H1 (cell line): ENCODE measurements around the gene ONECUT3. TPM values are rescaled to one million over a fixed set of nuclear protein-coding genes. Genes with fewer than 3 reads are reported as not detected.
"Not testable (repeated sequence)": the region's sequence is repeated elsewhere in the genome, so short reads cannot be mapped to it uniquely, and the experiment has no call there.

ENCODE experiments used
- CTCF ChIA-PET: fragments of 300-600 bp; sonication (Branson Sonifier 250); formaldehyde crosslinking; loops from one replicate; lab custom pipeline; 2021; ENCODE audit not compliant: partially characterized antibody; lab: Charles Lee
- POLR2A ChIA-PET: fragments of 300-600 bp; sonication (Branson Sonifier 250); formaldehyde crosslinking; loops from one replicate; lab custom pipeline; 2021; ENCODE audit warnings: inconsistent platforms; ENCODE audit not compliant: partially characterized antibody; lab: Charles Lee
- DNase-seq, 2 experiments: peaks; one replicate each; pipeline versions ENCODE4 v3.0.0 to v3.0.0-alpha.2; 2010 to 2022; ENCODE audit warnings: low spot score in 2 of 2, low read depth in 1 of 2, mixed read lengths in 1 of 2
- FAIRE-seq: peaks from 2 replicates; lab custom pipeline; 2011; peaks lifted over from hg19 to GRCh38; lab: Jason Lieb, UNC
- H2AFZ ChIP-seq: 2 replicates; pipeline ENCODE4 v1.8.1; 2012; ENCODE audit warnings: low read length, inconsistent platforms
- H2AK5ac ChIP-seq: 2 replicates; pipeline ENCODE4 v1.6.1; 2013; ENCODE audit warnings: low read depth, low read length
- H2BK120ac ChIP-seq: replicated peaks from 2 replicates; pipeline ENCODE3; 2013; ENCODE audit warnings: low read depth, low read length, inconsistent platforms
- H2BK12ac ChIP-seq: 2 replicates; pipeline ENCODE4 v1.6.1; 2013; ENCODE audit warnings: low read depth, low read length
- H2BK15ac ChIP-seq: 2 replicates; pipeline ENCODE4 v1.6.1; 2013; ENCODE audit warnings: low read length
- H2BK20ac ChIP-seq: 2 replicates; pipeline ENCODE4 v1.6.1; 2013; ENCODE audit warnings: low read length
- H2BK5ac ChIP-seq: 2 replicates; pipeline ENCODE4 v1.6.1; 2013; ENCODE audit warnings: low read depth, low read length
- H3K14ac ChIP-seq: 2 replicates; pipeline ENCODE4 v1.6.1; 2013; ENCODE audit warnings: inconsistent platforms; ENCODE audit not compliant: insufficient read length
- H3K18ac ChIP-seq: 2 replicates; pipeline ENCODE4 v1.6.1; 2013; ENCODE audit warnings: low read length; ENCODE audit errors: extremely low read depth
- H3K23ac ChIP-seq: 2 replicates; pipeline ENCODE4 v1.6.1; 2013; ENCODE audit warnings: inconsistent platforms; ENCODE audit not compliant: insufficient read length
- H3K23me2 ChIP-seq: 2 replicates; pipeline ENCODE4 v1.6.1; 2013; ENCODE audit warnings: low read depth, low read length
- H3K27ac ChIP-seq: 2 replicates; pipeline ENCODE4 v1.6.1; 2011; ENCODE audit warnings: low read depth, low read length, inconsistent platforms
- H3K27me3 ChIP-seq, 4 experiments: replicated peaks in 1 of 4; 1 replicate in 1 of 4; 2 replicates in 3 of 4; pipeline versions ENCODE4 v1.6.1 to v1.8.1; 2011 to 2013; ENCODE audit warnings: low read length in 3 of 4, mild to moderate bottlenecking in 3 of 4, inconsistent platforms in 2 of 4, mixed read lengths in 2 of 4, moderate library complexity in 1 of 4; ENCODE audit not compliant: control insufficient read depth in 3 of 4, insufficient read depth in 3 of 4; ENCODE audit errors: extremely low read depth in 1 of 4
- H3K36me3 ChIP-seq, 4 experiments: 2 replicates each; pipeline versions ENCODE4 v1.6.1 to v1.8.1; 2011 to 2013; ENCODE audit warnings: mild to moderate bottlenecking in 4 of 4, low read length in 3 of 4, moderate library complexity in 2 of 4, control low read depth in 1 of 4, inconsistent platforms in 1 of 4; ENCODE audit not compliant: insufficient read depth in 4 of 4, control insufficient read depth in 2 of 4
- H3K4ac ChIP-seq: replicated peaks from 2 replicates; pipeline ENCODE3; 2013; ENCODE audit warnings: low read length, low read depth, mixed read lengths, inconsistent platforms; ENCODE audit not compliant: insufficient read length
- H3K4me1 ChIP-seq, 4 experiments: replicated peaks in 1 of 4; 1 replicate in 1 of 4; 2 replicates in 3 of 4; pipeline versions ENCODE4 v1.6.1 to v1.8.1; 2011 to 2013; ENCODE audit warnings: low read length in 3 of 4, inconsistent platforms in 2 of 4, mixed read lengths in 1 of 4; ENCODE audit not compliant: insufficient read depth in 4 of 4, control insufficient read depth in 3 of 4
- H3K4me2 ChIP-seq, 2 experiments: 2 replicates each; pipeline versions ENCODE4 v1.6.1 to v1.8.1; 2011 to 2013; ENCODE audit warnings: low read depth in 2 of 2, low read length in 2 of 2, control low read depth in 1 of 2, inconsistent platforms in 1 of 2, mild to moderate bottlenecking in 1 of 2; ENCODE audit not compliant: insufficient read depth in 1 of 2
- H3K4me3 ChIP-seq, 4 experiments: fragments of 200-600, 300-600 bp in 1 of 4; sonication (generic), shearing (Covaris generic), sonication (Bioruptor Twin) in 1 of 4; 2 replicates each; pipeline versions ENCODE4 v1.5.1 to v1.8.1; 2011 to 2016; ENCODE audit warnings: low read length in 4 of 4, low read depth in 3 of 4, control low read depth in 2 of 4, inconsistent platforms in 2 of 4, mild to moderate bottlenecking in 2 of 4, mixed read lengths in 1 of 4, moderate library complexity in 1 of 4; ENCODE audit not compliant: insufficient read depth in 2 of 4; ENCODE audit errors: extremely low read depth in 1 of 4
- H3K56ac ChIP-seq: replicated peaks from 2 replicates; pipeline ENCODE3; 2013; ENCODE audit warnings: low read depth, mild to moderate bottlenecking, mixed read lengths, low read length, inconsistent platforms; ENCODE audit not compliant: insufficient read length
- H3K79me1 ChIP-seq: 2 replicates; pipeline ENCODE4 v1.6.1; 2013; ENCODE audit warnings: low read depth, low read length, control low read depth
- H3K79me2 ChIP-seq, 2 experiments: 2 replicates each; pipeline versions ENCODE4 v1.6.1 to v1.8.1; 2012 to 2013; ENCODE audit warnings: low read length in 2 of 2, mild to moderate bottlenecking in 2 of 2, inconsistent platforms in 1 of 2; ENCODE audit not compliant: insufficient read depth in 2 of 2, control insufficient read depth in 1 of 2
- H3K9ac ChIP-seq, 4 experiments: replicated peaks in 1 of 4; 1 replicate in 1 of 4; 2 replicates in 3 of 4; pipeline versions ENCODE4 v1.6.1 to v1.8.1; 2011 to 2013; ENCODE audit warnings: low read depth in 3 of 4, low read length in 3 of 4, control low read depth in 2 of 4, mild to moderate bottlenecking in 2 of 4, moderate library complexity in 2 of 4, inconsistent platforms in 1 of 4; ENCODE audit errors: extremely low read depth in 1 of 4
- H3K9me3 ChIP-seq, 2 experiments: 2 replicates each; pipeline versions ENCODE4 v1.6.1 to v1.8.1; 2012 to 2013; ENCODE audit warnings: mild to moderate bottlenecking in 2 of 2, moderate library complexity in 2 of 2, control low read depth in 1 of 2, inconsistent platforms in 1 of 2, low read depth in 1 of 2, low read length in 1 of 2, mixed read lengths in 1 of 2; ENCODE audit not compliant: insufficient read depth in 2 of 2
- H4K20me1 ChIP-seq, 2 experiments: replicated peaks in 1 of 2; 2 replicates each; pipeline versions ENCODE3 to v1.8.1; 2011 to 2013; ENCODE audit warnings: inconsistent platforms in 2 of 2, low read length in 2 of 2, mild to moderate bottlenecking in 1 of 2; ENCODE audit not compliant: insufficient read depth in 2 of 2, control insufficient read depth in 1 of 2
- H4K5ac ChIP-seq: 2 replicates; pipeline ENCODE4 v1.6.1; 2013; ENCODE audit warnings: low read length, low read depth, mixed read lengths, inconsistent platforms; ENCODE audit not compliant: insufficient read length
- H4K8ac ChIP-seq: 2 replicates; pipeline ENCODE4 v1.8.0; 2013; ENCODE audit warnings: mild to moderate bottlenecking, moderate library complexity, low read length, inconsistent platforms; ENCODE audit not compliant: insufficient read depth; ENCODE audit errors: extremely low read depth
- H4K91ac ChIP-seq: replicated peaks from 2 replicates; pipeline ENCODE3; 2013; ENCODE audit warnings: low read length, mixed read lengths, inconsistent platforms; ENCODE audit not compliant: insufficient read length
- WGBS, 2 experiments: shearing (Covaris generic) in 1 of 2; methylation state at CpG; one replicate each; pipeline versions ENCODE4 v1.1.6 to v1.1.7; 2013 to 2015; ENCODE audit warnings: low lambda C conversion rate in 2 of 2, mixed read lengths in 2 of 2, inconsistent platforms in 1 of 2, low coverage in 1 of 2, missing lambda C conversion rate in 1 of 2; ENCODE audit not compliant: insufficient replicate concordance in 2 of 2, insufficient coverage in 1 of 2, insufficient read length in 1 of 2; ENCODE audit errors: extremely low coverage in 1 of 2, missing lambda C conversion rate in 1 of 2; 5-methylcytosine and 5-hydroxymethylcytosine counted together
- polyA plus RNA-seq, 7 experiments: library from polyadenylated mRNA; depleted of rRNA in 3 of 7; stranded (reverse) in 5 of 7; unstranded in 2 of 7; fragments of >200 nt in 5 of 7; fragments of 200-250 nt in 2 of 7; gene quantifications; 1 replicate in 5 of 7; 2 replicates in 1 of 7; 4 replicates in 1 of 7; pipeline versions ENCODE4 v1.2.1 to v1.2.3, GENCODE V29; 2011 to 2013; ENCODE audit warnings: missing spikeins in 2 of 7, mixed read lengths in 2 of 7
- total RNA-seq: library from RNA; stranded (reverse); fragmentation: NEBNext Ultra II Directional; extraction: Animal tissue kit (Norgen Biotek cat#: 25700); gene quantifications from 2 replicates; pipeline ENCODE4 v1.2.1, GENCODE V29; 2021

The ONECUT3 gene
- total and polyA plus RNA-seq, 2 of the 8 experiments (the other 6 are each of a cell fraction or from before 2014, with no cell fraction given), result not detected

DNA sequence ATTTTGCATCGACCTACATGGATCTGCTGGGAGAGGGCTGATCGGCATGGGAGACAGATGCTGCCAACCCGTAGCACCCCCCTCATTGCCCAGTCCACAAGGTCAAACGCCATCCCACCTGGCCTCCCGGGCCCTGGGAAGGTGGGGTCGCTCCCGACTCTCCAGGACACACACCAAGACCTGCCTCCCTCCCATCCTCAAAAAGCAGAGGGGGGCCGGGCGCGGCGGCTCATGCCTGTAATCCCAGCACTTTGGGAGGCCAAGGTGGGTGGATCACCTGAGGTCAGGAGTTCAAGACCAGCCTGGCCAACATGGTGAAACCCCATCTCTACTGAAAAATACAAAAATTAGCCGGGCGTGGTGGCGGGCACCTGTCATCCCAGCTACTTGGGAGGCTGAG lies 46.7 kb upstream of the ONECUT3 start:
- H4K91ac ChIP-seq, H4K8ac ChIP-seq, DNase-seq, H3K4me2 ChIP-seq, H3K79me2 ChIP-seq, H4K20me1 ChIP-seq, H3K79me1 ChIP-seq, H2BK120ac ChIP-seq, H3K27me3 ChIP-seq, CTCF ChIA-PET, H2AFZ ChIP-seq, H3K27ac ChIP-seq, H3K18ac ChIP-seq, H3K36me3 ChIP-seq, FAIRE-seq, H2BK5ac ChIP-seq, H2BK15ac ChIP-seq, H3K9me3 ChIP-seq, H3K23ac ChIP-seq, H3K4ac ChIP-seq, H3K14ac ChIP-seq, H4K5ac ChIP-seq, H3K4me1 ChIP-seq, H2AK5ac ChIP-seq, H3K56ac ChIP-seq, POLR2A ChIA-PET, H3K4me3 ChIP-seq, H2BK20ac ChIP-seq, H2BK12ac ChIP-seq, H3K9ac ChIP-seq: not testable (repeated sequence)
- peaks cover 12% of the 10 kb centered on the region; the same call in 1 of the 2 replicates for H3K23me2 ChIP-seq
- 86% methylated on average over 14 of the region's 14 CpGs; no CpG with 5 or more reads in 1 of the 2 experiments for WGBS, 2 experiments
